ENCODE results near the gene BDP1. TPM values are rescaled to one million over a fixed set of nuclear protein-coding genes. Genes with fewer than 3 reads are reported as not detected.
"Not testable (repeated sequence)": the region's sequence is repeated elsewhere in the genome, so short reads cannot be mapped to it uniquely, and the experiment has no call there.

The BDP1 gene
- polyA plus RNA-seq, 3 donors: 38.6 to 44.6 (median 42.2) TPM

DNA sequence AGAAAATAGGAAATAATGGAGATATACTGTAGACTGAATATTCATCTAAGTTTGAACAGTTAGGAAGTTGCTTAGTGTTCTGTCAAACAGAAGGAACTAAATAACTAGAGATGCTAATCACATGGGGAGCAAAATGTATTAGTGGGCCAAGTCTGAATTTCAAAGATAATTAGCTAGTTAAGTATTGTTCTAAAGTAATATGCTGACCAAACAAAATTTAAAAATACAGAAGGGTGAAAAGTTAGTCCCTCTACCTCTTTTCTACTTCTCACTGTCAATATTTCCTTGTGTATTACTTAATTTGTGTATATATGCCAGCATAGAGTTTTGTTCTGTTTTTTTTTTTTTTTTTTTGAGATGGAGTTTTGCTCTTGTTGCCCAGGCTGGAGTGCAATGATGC lies 135.6 kb downstream of the BDP1 start:
- DNase-seq (ENCODE audit: extremely low read depth in 1 of 11, low read depth in 9 of 11, low spot score in 4 of 11): no peak

DNA sequence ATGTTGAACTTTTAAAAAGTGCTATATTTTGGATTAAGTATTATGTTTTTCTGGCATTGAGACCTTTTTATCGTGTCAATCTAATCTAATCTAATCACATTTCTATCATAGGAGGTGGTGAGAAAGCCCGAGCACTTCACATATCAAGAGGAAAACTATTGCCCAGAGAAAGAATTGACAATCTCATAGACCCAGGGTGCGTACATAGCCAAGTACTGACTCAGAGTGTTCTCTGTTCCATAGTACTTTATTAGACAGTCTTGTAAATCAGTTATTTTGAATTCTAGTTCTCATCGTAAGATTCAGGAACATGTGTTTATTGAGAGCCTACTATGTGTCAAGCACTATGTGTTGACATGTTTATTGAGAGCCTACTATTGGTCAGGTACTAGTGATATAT lies 140.7 kb downstream of the BDP1 start:
- DNase-seq (ENCODE audit: extremely low read depth in 1 of 11, low read depth in 9 of 11, low spot score in 4 of 11): no peak

DNA sequence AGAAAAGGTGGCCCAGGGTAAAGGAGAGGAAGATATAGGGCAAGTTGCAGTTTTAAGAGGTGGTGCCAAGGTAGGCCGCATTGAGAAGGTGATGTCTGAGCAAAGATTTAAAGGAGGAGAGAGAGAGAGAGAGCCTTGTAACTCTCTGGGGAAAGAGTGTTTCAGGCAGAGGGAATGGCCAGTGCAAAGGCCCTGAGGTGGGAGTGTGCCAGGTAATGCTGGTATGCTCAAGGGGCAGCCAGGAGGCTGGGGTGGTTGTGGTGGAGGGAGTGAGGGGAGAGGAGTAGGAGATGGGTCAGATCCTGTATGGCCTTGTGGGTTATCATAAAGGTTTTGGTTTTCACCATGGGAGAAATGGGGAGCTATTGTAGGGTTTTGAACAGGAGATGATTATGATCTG lies 141.6 kb downstream of the BDP1 start:
- DNase-seq (ENCODE audit: extremely low read depth in 1 of 11, low read depth in 9 of 11, low spot score in 4 of 11): no peak

DNA sequence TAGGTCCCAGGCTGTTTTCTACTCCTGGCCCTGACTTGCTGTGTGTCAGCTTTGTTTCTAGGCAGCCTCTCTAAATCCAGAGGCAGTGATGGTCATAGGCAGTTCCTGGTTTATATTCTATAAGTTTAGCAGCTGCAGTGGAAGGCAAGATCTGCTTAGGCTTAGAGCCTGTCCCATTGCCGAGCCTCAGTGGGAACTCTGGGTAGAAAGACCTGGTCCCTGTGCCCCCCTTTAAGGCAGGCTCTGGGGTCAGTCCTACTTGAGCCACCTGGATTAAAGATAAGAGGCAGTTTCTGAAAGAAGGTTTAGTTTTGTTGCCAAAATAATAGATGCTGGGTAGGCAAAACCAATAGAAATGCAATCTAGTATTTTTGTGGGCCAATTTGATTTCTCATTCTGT lies 145.3 kb downstream of the BDP1 start:
- DNase-seq (ENCODE audit: extremely low read depth in 1 of 11, low read depth in 9 of 11, low spot score in 4 of 11): no peak

DNA sequence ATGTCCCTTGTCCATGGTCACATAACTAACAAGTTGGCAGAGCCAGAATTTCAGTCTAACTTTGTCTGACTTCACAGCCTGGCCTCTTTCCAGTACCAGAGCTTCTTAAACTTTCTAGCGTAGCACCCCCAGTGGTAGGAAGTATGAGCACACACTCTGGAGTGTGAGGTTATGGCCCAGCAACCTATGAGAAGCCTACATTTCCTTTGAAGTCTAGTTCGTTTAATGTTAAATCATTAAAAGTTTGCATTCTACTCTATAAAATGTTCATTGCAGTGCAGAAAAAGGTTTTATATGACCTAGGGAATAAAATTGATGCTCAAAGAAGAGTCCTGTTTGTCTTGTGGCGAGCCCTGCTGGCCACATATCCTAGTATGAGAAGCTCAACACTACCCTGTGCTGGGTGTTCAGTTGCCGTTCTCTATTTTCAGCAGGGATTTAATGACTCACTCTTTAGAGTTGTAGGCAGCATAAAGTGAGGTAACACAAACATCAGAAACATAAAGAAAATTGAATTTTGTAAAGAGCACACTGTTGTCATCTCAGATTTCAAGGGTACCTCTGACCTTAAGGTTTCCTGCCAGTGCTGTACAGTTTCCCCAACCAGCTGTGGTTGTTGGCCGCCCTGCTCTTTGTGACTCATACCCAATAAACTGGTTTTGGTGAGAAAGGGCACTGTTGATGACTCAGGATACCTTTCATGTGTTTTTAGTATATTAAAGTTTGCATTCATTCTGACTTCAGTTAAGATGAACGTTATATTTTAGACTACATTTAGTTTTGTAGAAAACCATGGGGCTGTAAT lies 146.0 kb downstream of the BDP1 start:
- DNase-seq (ENCODE audit: extremely low read depth in 1 of 11, low read depth in 9 of 11, low spot score in 4 of 11): peak in 4 of 11 donors; percentile 6 to 20 (median 10)

DNA sequence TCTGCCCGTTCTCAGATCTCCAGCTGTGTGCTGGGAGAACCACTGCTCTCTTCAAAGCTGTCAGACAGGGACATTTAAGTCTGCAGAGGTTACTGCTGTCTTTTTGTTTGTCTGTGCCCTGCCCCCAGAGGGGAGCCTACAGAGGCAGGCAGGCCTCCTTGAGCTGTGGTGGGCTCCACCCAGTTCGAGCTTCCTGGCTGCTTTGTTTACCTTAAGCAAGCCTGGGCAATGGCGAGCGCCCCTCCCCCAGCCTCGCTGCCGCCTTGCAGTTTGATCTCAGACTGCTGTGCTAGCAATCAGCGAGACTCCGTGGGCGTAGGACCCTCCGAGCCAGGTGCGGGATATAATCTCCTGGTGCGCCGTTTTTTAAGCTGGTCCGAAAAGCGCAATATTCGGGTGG lies 154.5 kb downstream of the BDP1 start:
- DNase-seq (ENCODE audit: extremely low read depth in 1 of 11, low read depth in 9 of 11, low spot score in 4 of 11): not testable (repeated sequence)

DNA sequence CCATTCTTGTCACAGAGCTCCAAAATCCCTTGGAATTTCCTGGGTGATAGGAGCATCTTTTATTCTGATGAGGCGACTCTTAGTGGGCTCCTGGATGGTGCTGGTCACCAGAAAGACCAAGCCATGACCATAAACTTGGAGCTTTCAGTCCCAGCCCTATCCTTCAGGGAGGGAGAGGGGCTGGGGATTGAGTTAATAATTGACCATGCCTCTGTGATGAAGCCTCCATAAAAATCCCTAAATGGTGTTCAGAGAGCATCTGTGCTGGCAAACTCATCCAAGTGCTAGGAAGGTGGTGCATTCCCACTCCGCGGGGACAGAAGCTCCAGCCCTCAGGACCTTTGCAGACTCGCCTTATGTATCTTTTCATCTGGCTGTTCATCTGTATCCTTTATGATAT lies 160.4 kb downstream of the BDP1 start:
- DNase-seq (ENCODE audit: extremely low read depth in 1 of 11, low read depth in 9 of 11, low spot score in 4 of 11): no peak

Other genes starting within 250 kb of the BDP1 start
- 10 to 100 TPM; 57.6 to 71.9 (median 63.9) TPM for gene MCCC2, start 131.7 kb downstream of the BDP1 start, polyA plus RNA-seq (ENCODE audit: insufficient read length in 3 of 3)